ENCODE measurements around the gene MRTFA.

DNA sequence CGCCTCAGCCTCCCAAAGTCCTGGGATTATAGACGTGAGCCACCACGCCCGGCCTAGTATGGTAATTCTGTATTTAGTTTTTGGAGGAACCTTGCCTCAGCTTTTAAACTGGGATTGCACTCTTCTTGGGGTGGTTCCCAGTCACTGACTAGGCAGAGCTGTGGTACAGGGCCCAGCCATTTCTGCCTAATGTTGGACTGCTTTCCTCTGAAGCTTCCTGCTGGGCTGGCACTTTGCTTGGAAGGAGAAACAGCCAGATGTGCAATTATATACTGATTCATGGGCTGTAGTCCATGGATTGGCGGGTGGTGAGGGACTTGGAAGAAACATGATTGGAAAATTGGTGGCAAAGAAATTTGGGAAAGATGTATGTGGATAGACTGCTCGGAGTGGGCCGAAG is 25.2 kb upstream of the MRTFA start:
- TF ChIP-seq, protein P1, sequence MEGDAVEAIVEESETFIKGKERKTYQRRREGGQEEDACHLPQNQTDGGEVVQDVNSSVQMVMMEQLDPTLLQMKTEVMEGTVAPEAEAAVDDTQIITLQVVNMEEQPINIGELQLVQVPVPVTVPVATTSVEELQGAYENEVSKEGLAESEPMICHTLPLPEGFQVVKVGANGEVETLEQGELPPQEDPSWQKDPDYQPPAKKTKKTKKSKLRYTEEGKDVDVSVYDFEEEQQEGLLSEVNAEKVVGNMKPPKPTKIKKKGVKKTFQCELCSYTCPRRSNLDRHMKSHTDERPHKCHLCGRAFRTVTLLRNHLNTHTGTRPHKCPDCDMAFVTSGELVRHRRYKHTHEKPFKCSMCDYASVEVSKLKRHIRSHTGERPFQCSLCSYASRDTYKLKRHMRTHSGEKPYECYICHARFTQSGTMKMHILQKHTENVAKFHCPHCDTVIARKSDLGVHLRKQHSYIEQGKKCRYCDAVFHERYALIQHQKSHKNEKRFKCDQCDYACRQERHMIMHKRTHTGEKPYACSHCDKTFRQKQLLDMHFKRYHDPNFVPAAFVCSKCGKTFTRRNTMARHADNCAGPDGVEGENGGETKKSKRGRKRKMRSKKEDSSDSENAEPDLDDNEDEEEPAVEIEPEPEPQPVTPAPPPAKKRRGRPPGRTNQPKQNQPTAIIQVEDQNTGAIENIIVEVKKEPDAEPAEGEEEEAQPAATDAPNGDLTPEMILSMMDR (conservative IDR thresholded peaks at IDR 0.05): no peak
- no peak for TF ChIP-seq ZFX (IDR thresholded peaks at IDR 0.05)
